Parathyroid adenoma (tissue), 2 donors: ENCODE data around the gene MEIS2.
A peak's percentile ranks its signal among the peaks of the same experiment; 100 is the strongest.

Experiments
- H2AFZ ChIP-seq: fragments of 300-600 bp; sonication (generic); one replicate; pipeline ENCODE4 v1.7.0; 2017; ENCODE audit warnings: antibody characterized with exemption, mild to moderate bottlenecking
- H3K27ac ChIP-seq: fragments of 300-600 bp; sonication (generic); one replicate; pipeline ENCODE4 v1.7.0; 2017
- H3K27me3 ChIP-seq: fragments of 300-600 bp; sonication (generic); one replicate; pipeline ENCODE4 v1.7.0; 2017; ENCODE audit warnings: low read length; ENCODE audit not compliant: control insufficient read depth, insufficient read depth
- H3K36me3 ChIP-seq: fragments of 300-600 bp; sonication (generic); one replicate; pipeline ENCODE4 v1.7.0; 2017; ENCODE audit warnings: low read length; ENCODE audit not compliant: control insufficient read depth, insufficient read depth
- H3K4me1 ChIP-seq: fragments of 300-600 bp; sonication (generic); one replicate; pipeline ENCODE4 v1.7.0; 2017; ENCODE audit warnings: control low read depth
- H3K4me2 ChIP-seq: fragments of 300-600 bp; sonication (generic); one replicate; pipeline ENCODE4 v1.7.0; 2017; ENCODE audit warnings: low read length
- H3K4me3 ChIP-seq: fragments of 300-600 bp; sonication (generic); one replicate; pipeline ENCODE4 v1.7.0; 2017; ENCODE audit warnings: low read depth, low read length
- H3K79me2 ChIP-seq: fragments of 300-600 bp; sonication (generic); one replicate; pipeline ENCODE4 v1.7.0; 2017; ENCODE audit warnings: control low read depth
- H3K9ac ChIP-seq: fragments of 300-600 bp; sonication (generic); one replicate; pipeline ENCODE4 v1.7.0; 2017; ENCODE audit warnings: mild to moderate bottlenecking
- H3K9me3 ChIP-seq: fragments of 300-600 bp; sonication (generic); one replicate; pipeline ENCODE4 v1.7.0; 2017; ENCODE audit warnings: low read length; ENCODE audit not compliant: control insufficient read depth
- CTCF ChIP-seq: fragments of 300-600 bp; sonication (generic); IDR thresholded peaks from one replicate; pipeline ENCODE4 v1.7.0; 2017; ENCODE audit warnings: antibody characterized with exemption, mild to moderate bottlenecking
- donor health status: primary hyperparathyroidism.

The MEIS2 gene

GRCh38 chr15:36885771-36886170 lies 214.6 kb downstream of the MEIS2 start:
- no peaks in the 10 kb centered on the region for H3K9me3 ChIP-seq
- H2AFZ ChIP-seq, result no peak overlapping the region
- no peak overlapping the region for H3K4me3 ChIP-seq
- H3K27ac ChIP-seq, result no peak overlapping the region
- no peaks in the 10 kb centered on the region for H3K27me3 ChIP-seq
- no peak overlapping the region for H3K4me2 ChIP-seq
- no peaks in the 10 kb centered on the region for H3K36me3 ChIP-seq
- no peaks in the 10 kb centered on the region for H3K79me2 ChIP-seq
- H3K4me1 ChIP-seq, result no peaks in the 10 kb centered on the region
- H3K9ac ChIP-seq, result no peak overlapping the region
- TF ChIP-seq CTCF, result no peak

GRCh38 chr15:36884936-36885635 lies 215.3 kb downstream of the MEIS2 start:
- no peak for TF ChIP-seq CTCF
- Histone ChIP-seq H3K27ac (no peak overlapping the region), H3K79me2 (no peaks in the 10 kb centered on the region), H3K9ac (no peak overlapping the region), H2AFZ (no peak overlapping the region), H3K4me2 (no peak overlapping the region), H3K27me3 (no peaks in the 10 kb centered on the region), H3K9me3 (no peaks in the 10 kb centered on the region), H3K36me3 (no peaks in the 10 kb centered on the region), H3K4me1 (no peaks in the 10 kb centered on the region), H3K4me3 (no peak overlapping the region)

GRCh38 chr15:36884518-36884875 lies 215.9 kb downstream of the MEIS2 start:
- no peak overlapping the region for H3K27ac ChIP-seq
- no peaks in the 10 kb centered on the region for H3K79me2 ChIP-seq
- no peak overlapping the region for H3K4me2 ChIP-seq
- H3K27me3 ChIP-seq, result no peaks in the 10 kb centered on the region
- H3K9ac ChIP-seq, result no peak overlapping the region
- H3K4me1 ChIP-seq, result no peaks in the 10 kb centered on the region
- H3K9me3 ChIP-seq, result no peaks in the 10 kb centered on the region
- H2AFZ ChIP-seq, result no peak overlapping the region
- H3K4me3 ChIP-seq, result no peak overlapping the region
- no peaks in the 10 kb centered on the region for H3K36me3 ChIP-seq
- no peak for TF ChIP-seq CTCF

GRCh38 chr15:36883713-36884517 lies 216.4 kb downstream of the MEIS2 start:
- Histone ChIP-seq H3K4me1 (no peaks in the 10 kb centered on the region), H3K27me3 (no peaks in the 10 kb centered on the region), H3K4me3 (no peak overlapping the region), H3K4me2 (no peak overlapping the region), H2AFZ (peak overlapping the region; percentile 8), H3K79me2 (no peaks in the 10 kb centered on the region), H3K9ac (no peak overlapping the region), H3K9me3 (no peaks in the 10 kb centered on the region), H3K36me3 (no peaks in the 10 kb centered on the region), H3K27ac (no peak overlapping the region)
- peak; percentile 58 for TF ChIP-seq CTCF
